ENCODE results near the gene SLC5A12.

Gene SLC5A12

GRCh38 chr11:26719289-26719973 lies 2.4 kb downstream of the SLC5A12 start:
- no peak for DNase-seq

- DNase-seq, result no peak
These were observed 4.1 kb downstream of the SLC5A12 start for GRCh38 chr11:26717771-26718170.

- no peak for DNase-seq
These were observed 6.7 kb downstream of the SLC5A12 start for GRCh38 chr11:26715133-26715532.

GRCh38 chr11:26712497-26712896 lies 9.4 kb downstream of the SLC5A12 start:
- DNase-seq, result no peak

GRCh38 chr11:26710489-26710888 lies 11.4 kb downstream of the SLC5A12 start:
- no peak for DNase-seq

DNA sequence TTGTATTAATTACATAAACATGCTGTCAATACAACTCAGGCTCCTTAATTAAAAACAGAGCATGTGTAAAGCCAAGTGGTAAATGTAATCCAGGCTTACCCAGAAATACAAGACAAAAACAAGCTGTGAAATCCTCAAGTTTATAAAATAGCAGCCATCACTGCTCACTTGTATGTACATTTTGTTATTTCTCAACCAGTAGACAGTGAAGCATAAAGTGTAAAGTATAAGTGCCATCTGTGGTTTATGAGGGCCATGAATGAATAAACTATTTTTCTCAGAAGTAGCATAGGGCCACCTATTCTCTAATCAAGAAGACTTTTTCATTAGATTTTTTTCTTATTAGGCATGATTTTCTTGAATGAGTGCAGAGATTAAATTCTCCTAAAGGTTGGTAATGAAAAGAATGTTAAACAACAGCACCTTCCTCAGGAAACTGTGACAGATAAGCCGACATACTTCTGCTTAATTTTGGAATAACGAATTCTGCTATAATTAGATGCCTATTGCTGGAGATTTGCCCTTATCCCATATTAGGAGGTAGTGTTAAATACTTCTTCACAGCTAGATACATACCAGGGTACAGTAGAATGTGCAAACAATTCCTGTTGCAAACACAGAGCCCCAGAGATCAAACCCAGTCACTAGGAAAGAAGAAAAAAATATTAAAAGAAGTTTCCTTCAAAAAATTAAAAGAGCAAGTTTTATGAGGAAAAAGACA lies 13.0 kb downstream of the SLC5A12 start:
- no peak for DNase-seq

DNA sequence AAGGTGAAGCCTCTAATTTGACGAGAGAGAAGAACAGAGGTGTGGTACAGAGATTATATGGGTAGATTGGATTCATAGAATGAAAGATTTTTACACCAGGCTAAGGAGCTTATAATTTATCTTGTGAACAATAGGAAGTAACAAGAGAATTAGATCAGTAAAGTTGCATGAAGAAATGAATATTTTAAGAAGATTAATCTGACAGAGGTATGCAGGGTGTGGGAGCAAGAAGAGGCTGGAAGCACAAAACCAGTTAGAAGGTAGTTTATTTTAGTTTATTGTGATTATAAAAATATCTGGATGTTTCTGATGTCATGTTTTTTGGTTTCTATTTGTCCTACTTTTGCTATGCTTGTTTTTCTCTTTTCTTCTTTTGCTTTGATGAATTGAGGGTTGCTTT lies 15.7 kb downstream of the SLC5A12 start:
- no peak for DNase-seq

- DNase-seq, result no peak
These were observed 17.6 kb downstream of the SLC5A12 start for GRCh38 chr11:26704249-26704648.

DNA sequence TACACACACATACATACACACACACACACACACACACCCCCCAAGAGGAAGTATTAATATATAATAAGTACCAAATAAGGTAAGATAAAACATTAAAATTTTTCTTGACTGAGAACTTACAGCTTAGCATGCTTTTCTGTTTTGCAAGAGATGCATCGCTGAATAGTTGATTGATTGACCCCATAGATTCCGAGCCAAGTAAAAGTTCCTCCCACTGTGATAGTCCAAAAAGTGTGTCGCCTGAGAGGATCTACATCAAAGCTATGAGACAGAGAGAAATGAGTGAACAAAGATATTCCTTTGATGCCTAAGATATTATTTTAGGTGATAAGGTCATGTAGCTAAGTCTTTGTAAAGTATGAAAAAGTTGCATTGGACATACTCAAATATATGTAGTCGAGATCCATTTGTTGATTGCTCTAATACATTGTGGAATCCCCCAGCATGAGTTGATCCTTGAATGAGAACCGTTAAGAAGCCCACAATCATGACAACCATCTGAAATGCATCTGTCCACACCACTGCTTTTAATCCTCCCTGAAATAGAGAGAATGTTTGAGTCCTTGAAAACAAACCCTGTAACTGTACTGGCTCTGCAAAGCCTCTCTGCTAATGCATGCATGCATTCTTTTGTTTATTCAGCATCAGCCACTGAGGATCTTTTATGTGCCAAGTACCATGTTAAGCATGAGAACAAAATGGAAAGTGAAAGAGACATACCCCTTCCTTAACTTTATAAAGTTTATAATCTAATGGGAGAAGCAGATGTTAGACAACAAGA lies 18.3 kb downstream of the SLC5A12 start:
- DNase-seq, result no peak

- DNase-seq, result no peak
These were observed 19.5 kb downstream of the SLC5A12 start for GRCh38 chr11:26702406-26702805.

- no peak for DNase-seq
These were observed 21.2 kb downstream of the SLC5A12 start for GRCh38 chr11:26700574-26701235.

DNA sequence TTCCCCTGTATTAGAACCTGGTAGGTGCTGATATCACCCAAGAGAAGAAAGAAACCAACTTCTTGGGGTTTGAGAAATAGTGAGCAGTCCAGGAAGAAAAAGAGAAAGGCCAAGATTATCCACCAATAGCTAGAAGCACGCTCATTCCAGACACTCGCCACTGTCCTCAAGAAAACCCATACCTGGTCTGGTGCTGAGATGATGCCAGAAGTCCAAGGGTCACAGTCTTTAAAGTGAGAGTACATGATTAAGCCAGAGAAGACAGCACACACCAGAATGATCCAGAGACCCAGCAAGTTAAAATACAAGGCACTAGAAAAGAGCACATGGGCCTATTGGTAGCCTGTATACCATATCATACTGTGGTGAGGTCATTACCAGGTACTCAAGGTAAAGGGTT lies 23.6 kb downstream of the SLC5A12 start:
- no peak for DNase-seq

- no peak for DNase-seq
These were observed 25.5 kb downstream of the SLC5A12 start for GRCh38 chr11:26696330-26696729.

GRCh38 chr11:26688701-26689100 lies 33.2 kb downstream of the SLC5A12 start:
- no peak for DNase-seq

DNA sequence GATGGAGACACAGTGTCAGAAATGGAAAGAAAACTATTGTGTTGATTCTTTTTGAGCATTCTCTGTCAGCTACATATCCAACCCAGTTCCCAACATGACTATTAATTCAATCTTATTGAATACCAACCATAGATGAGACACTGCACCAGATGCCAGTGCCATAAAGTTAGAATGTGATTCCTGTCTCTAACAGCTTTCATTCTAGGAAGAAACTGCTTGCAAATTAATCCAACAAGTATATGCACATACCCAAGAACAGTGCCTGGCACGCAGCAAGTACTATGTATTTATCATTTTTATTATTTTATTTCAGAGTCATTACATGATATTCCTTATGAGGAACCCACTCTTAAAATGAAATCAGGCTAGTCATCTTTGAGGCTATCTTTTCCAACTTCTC lies 34.5 kb downstream of the SLC5A12 start:
- DNase-seq, result no peak

- DNase-seq, result no peak
These were observed 44.3 kb downstream of the SLC5A12 start for GRCh38 chr11:26677566-26677965.

DNA sequence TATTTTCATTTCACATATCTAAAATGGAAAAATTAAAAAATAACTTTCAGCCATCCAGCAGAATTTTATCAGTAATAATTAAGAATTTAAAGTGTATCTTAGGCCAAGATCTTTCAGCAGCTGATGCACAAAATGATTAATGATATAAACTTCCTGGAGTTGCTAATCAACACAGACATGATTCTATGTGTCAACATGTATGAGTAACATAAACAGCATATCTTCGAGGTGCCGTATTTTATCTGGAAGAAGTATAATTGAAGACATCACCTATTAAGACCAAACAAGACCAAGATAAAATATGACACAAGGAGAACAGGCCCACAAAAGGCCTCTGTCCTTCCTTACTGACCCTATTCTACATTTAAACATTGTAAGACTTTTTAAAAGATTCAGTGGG lies 45.2 kb downstream of the SLC5A12 start:
- DNase-seq, result no peak

DNA sequence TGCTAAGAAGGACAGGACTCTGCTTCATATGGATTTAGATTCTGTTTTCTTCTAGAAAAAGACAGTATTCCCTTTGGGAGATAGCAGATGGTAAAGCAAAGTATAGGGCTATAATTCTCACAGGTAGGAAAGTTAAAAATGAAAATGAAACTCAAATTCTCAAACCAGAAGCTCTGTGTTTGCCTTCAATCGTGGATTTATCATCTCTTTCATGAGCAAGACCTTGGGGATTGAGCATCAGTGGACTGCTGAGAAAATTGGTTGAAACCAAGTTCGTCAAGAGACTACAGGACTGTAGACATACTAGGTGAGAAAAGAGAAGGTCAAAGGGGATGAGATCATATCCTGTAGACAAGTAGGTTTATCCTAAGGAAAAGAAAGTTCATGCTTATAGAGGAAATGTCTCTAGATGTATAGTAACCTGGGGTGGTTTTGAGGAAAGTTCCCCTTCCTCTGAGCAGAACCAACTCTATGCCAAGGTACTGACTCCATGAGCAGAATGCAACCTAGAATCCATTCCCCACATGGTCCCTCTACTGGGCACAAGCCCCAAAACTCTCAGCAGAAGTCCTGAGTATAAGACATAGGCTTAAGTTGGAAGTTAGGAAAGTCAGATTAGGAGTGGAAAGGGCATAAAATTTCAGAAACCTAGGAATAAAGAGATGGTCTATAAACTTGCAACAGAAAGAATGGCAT lies 46.5 kb downstream of the SLC5A12 start:
- DNase-seq, result no peak

DNA sequence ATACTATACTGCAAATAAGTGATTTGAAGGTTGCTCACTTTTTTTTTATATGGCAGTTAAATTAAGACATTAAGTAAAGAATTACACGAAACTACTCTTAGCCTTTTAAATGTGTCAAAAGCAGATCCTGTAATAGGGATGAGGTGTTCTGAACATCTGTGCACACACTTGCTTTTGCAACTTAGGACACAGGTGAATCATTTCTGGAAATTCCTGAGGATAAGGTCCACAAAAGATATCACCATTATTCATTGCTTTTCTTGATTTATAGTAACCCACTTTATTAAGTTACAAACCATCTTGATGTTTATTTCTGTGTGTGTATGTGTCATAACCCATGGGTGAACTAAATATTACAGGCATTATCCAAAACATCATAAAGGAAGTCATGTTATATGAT lies 55.9 kb downstream of the SLC5A12 start:
- no peak for DNase-seq

DNA sequence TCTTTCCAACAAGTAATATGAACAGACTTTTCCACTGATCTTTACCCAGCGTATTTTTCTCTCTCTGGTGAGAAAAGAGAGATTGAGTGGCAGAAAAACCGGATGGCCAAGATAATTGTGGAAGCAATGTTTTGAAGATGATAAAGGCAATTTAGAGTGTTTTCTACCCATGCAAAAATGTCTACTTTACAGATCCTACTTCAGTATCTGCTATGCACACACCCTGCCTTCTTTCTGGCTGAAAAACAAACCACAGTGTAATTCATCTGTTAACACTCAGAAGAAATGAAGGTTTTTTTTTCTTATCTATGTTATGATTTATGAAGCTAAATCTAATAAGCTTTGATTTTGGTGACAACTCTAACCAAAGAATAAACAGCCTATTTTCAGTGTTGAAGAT lies 56.8 kb downstream of the SLC5A12 start:
- DNase-seq, result no peak

- no peak for DNase-seq
These were observed 58.9 kb downstream of the SLC5A12 start for GRCh38 chr11:26662916-26663315.

DNA sequence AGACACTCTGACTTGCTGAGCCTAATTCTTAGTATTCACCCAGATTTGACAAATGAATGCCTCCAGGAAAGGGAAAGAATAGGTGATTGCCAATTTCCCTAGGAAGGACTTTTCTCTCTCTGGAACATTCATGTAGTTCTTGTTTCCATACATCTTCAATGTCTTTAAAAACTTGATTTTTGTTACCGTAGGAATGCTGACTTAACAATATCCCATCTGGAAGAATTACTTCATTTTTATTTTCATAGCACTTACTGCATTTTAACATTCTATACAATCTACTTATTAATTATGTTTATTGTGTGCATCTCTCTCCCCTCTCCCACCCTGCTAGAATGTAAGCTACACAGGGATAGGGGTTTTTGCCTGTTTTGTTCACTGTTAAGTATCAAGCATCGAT lies 66.6 kb downstream of the SLC5A12 start:
- DNase-seq, result no peak

DNA sequence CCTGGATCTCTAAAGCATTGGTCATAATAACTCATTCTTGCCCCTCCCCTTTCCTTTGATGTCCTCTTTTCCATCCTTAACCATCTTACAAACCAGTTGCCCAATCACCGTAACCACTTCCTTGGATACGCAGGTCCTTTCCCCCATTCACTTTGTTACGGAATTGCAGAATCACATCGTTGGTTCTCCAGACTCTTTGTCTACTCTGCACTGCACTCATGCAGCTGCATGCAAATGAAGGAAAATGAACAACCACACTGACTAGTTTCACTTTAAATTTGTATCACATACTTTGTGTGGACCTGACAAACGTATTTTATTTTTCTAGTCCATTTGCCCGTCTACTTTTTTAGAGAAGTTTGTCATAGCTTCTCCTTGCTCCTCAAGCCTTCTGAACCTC lies 69.9 kb downstream of the SLC5A12 start:
- DNase-seq, result no peak

Data from GDM1 (cell line).